OCI-LY1 (cell line): Measurements from ENCODE around the gene ADGRB2.

Experiments
- H2AFZ ChIP-seq: fragments of 200-600 bp; sonication (generic), shearing (Covaris generic); 2 replicates; pipeline ENCODE4 v1.6.0; 2014; ENCODE audit warnings: antibody characterized with exemption, mild to moderate bottlenecking, low read length
- H3F3A ChIP-seq: fragments of 200-600 bp; sonication (generic), shearing (Covaris generic); 2 replicates; pipeline ENCODE4 v1.6.0; 2014; ENCODE audit warnings: mild to moderate bottlenecking, antibody characterized with exemption, low read length, moderate library complexity; ENCODE audit not compliant: insufficient read depth
- H3K27ac ChIP-seq: fragments of 200-600 bp; sonication (generic); 2 replicates; pipeline ENCODE4 v1.5.1; 2014; ENCODE audit warnings: low read length, mixed run types, mild to moderate bottlenecking, low read depth; ENCODE audit not compliant: poor library complexity, severe bottlenecking
- H3K27me3 ChIP-seq: fragments of 200-600 bp; sonication (generic); 2 replicates; pipeline ENCODE4 v1.6.0; 2014; ENCODE audit warnings: antibody characterized with exemption, mild to moderate bottlenecking, low read length, moderate library complexity; ENCODE audit not compliant: insufficient read depth
- H3K36me3 ChIP-seq: fragments of 200-600 bp; sonication (generic); 2 replicates; pipeline ENCODE4 v1.6.1; 2014; ENCODE audit warnings: mild to moderate bottlenecking, antibody characterized with exemption, low read length, moderate library complexity, mixed read lengths; ENCODE audit not compliant: insufficient read depth
- H3K4me1 ChIP-seq: fragments of 200-600 bp; sonication (generic); 2 replicates; pipeline ENCODE4 v1.5.1; 2014; ENCODE audit warnings: mild to moderate bottlenecking, low read length, moderate library complexity; ENCODE audit not compliant: insufficient read depth, severe bottlenecking
- H3K4me2 ChIP-seq: fragments of 200-600 bp; sonication (generic), shearing (Covaris generic); 2 replicates; pipeline ENCODE4 v1.6.1; 2014; ENCODE audit warnings: low read length
- H3K4me3 ChIP-seq: fragments of 200-600 bp; sonication (generic); 2 replicates; pipeline ENCODE4 v1.5.1; 2014; ENCODE audit warnings: low read length, low read depth, mild to moderate bottlenecking, mixed read lengths; ENCODE audit not compliant: poor library complexity, severe bottlenecking
- H3K79me2 ChIP-seq: fragments of 200-600 bp; shearing (Covaris generic); 2 replicates; pipeline ENCODE4 v1.6.1; 2016; ENCODE audit warnings: mixed run types, low read length, mixed read lengths; ENCODE audit not compliant: insufficient read depth
- H3K9ac ChIP-seq: fragments of 200-600 bp; sonication (generic), shearing (Covaris generic); 2 replicates; pipeline ENCODE4 v1.6.1; 2014; ENCODE audit warnings: mild to moderate bottlenecking, low read length, mixed read lengths
- H3K9me2 ChIP-seq: fragments of 200-600 bp; sonication (generic), shearing (Covaris generic); 2 replicates; pipeline ENCODE4 v1.6.1; 2014; ENCODE audit warnings: low read depth, mild to moderate bottlenecking, low read length, mixed read lengths
- H3K9me3 ChIP-seq: fragments of 200-600 bp; shearing (Covaris generic); 2 replicates; pipeline ENCODE4 v1.6.1; 2014; ENCODE audit warnings: low read length, mixed read lengths
- H4K20me1 ChIP-seq: fragments of 200-600 bp; sonication (generic), shearing (Covaris generic); 2 replicates; pipeline ENCODE4 v1.6.0; 2016; ENCODE audit warnings: mild to moderate bottlenecking, low read length; ENCODE audit not compliant: insufficient read depth
- CTCF ChIP-seq: fragments of 200-600 bp; sonication (generic), shearing (Covaris generic); IDR thresholded peaks from 2 replicates; pipeline ENCODE4 v1.5.1; 2017; ENCODE audit warnings: mild to moderate bottlenecking, antibody characterized with exemption, low read length, moderate library complexity, mixed read lengths
- EZH2 ChIP-seq: fragments of 200-600 bp; sonication (generic), shearing (Covaris generic); IDR thresholded peaks from 2 replicates; pipeline ENCODE4 v1.8.0; 2017; ENCODE audit warnings: borderline replicate concordance, mixed run types, mild to moderate bottlenecking, antibody characterized with exemption, low read length, moderate library complexity, mixed read lengths

ADGRB2 gene

GRCh38 chr1:31781756-31782371 lies 17.7 kb upstream of the ADGRB2 start:
- Histone ChIP-seq H2AFZ (no peak overlapping the region), H3K4me3 (no peak overlapping the region), H3K9ac (no peak overlapping the region), H3K4me1 (peaks cover 36% of the 10 kb centered on the region), H3K27me3 (no peaks in the 10 kb centered on the region), H3K4me2 (no peak overlapping the region), H3F3A (no peaks in the 10 kb centered on the region), H3K9me2 (no peaks in the 10 kb centered on the region), H3K27ac (no peak overlapping the region), H3K79me2 (no peaks in the 10 kb centered on the region), H3K9me3 (no peaks in the 10 kb centered on the region), H4K20me1 (no peaks in the 10 kb centered on the region), H3K36me3 (no peaks in the 10 kb centered on the region)
- TF ChIP-seq EZH2 (no peak), CTCF (no peak)

GRCh38 chr1:31781138-31781755 lies 17.1 kb upstream of the ADGRB2 start:
- Histone ChIP-seq H3K36me3 (no peaks in the 10 kb centered on the region), H3K4me2 (no peak overlapping the region)
- TF ChIP-seq CTCF (no peak), EZH2 (no peak)

GRCh38 chr1:31780632-31781031 lies 16.5 kb upstream of the ADGRB2 start:
- no peaks in the 10 kb centered on the region for H3K79me2 ChIP-seq
- H3K4me2 ChIP-seq = no peak overlapping the region
- no peak overlapping the region for H3K9ac ChIP-seq
- no peaks in the 10 kb centered on the region for H3F3A ChIP-seq
- no peaks in the 10 kb centered on the region for H3K9me2 ChIP-seq
- no peaks in the 10 kb centered on the region for H4K20me1 ChIP-seq
- no peaks in the 10 kb centered on the region for H3K27me3 ChIP-seq
- peaks cover 24% of the 10 kb centered on the region for H3K4me1 ChIP-seq
- H2AFZ ChIP-seq = no peak overlapping the region
- H3K4me3 ChIP-seq = no peak overlapping the region
- TF ChIP-seq CTCF (no peak), EZH2 (no peak)
- no peaks in the 10 kb centered on the region for H3K36me3 ChIP-seq
- H3K27ac ChIP-seq = no peak overlapping the region
- H3K9me3 ChIP-seq = no peaks in the 10 kb centered on the region

More at GRCh38 chr1:31781138-31781755, 17.1 kb upstream of the ADGRB2 start:
- H3K9me3 ChIP-seq = no peaks in the 10 kb centered on the region
- no peaks in the 10 kb centered on the region for H3K79me2 ChIP-seq
- H2AFZ ChIP-seq = no peak overlapping the region
- H3F3A ChIP-seq = no peaks in the 10 kb centered on the region
- H3K4me3 ChIP-seq = no peak overlapping the region
- H3K4me1 ChIP-seq = peaks cover 30% of the 10 kb centered on the region
- H3K9ac ChIP-seq = no peak overlapping the region
- H3K27me3 ChIP-seq = no peaks in the 10 kb centered on the region
- H3K27ac ChIP-seq = no peak overlapping the region
- H3K9me2 ChIP-seq = no peaks in the 10 kb centered on the region
- no peaks in the 10 kb centered on the region for H4K20me1 ChIP-seq
